MCF 10A (cell line): ENCODE results near the gene EMP2. TPM values are rescaled to one million over a fixed set of nuclear protein-coding genes. Genes with fewer than 3 reads are reported as not detected.

Source experiments
- BruUV-seq: library from RNA; stranded (reverse); fragments of 400-500 nt; replicated peaks from 2 replicates; lab custom pipeline; 2021; lab: Mats Ljungman, UMichigan
- CTCF ChIA-PET: fragments of 300-600 bp; sonication (Branson Sonifier 250); formaldehyde crosslinking; extraction: SDS; loops from one replicate; lab custom pipeline; 2021; ENCODE audit warnings: antibody characterized with exemption, inconsistent platforms; lab: Yijun Ruan, JAX
- POLR2A ChIA-PET: fragments of 300-600, 350-650 bp; sonication (Branson Sonifier 250); formaldehyde crosslinking; extraction: SDS; loops from one replicate; lab custom pipeline; 2020; ENCODE audit warnings: antibody characterized with exemption, inconsistent platforms; lab: Yijun Ruan, JAX
- DNase-seq: peaks from one replicate; pipeline ENCODE4 v3.0.0-alpha.2; 2018; ENCODE audit not compliant: unreplicated experiment
- H3K27ac Mint-ChIP-seq: one replicate; pipeline ENCODE4 v1.8.0; 2022; ENCODE audit warnings: mild to moderate bottlenecking, low read depth, mixed read lengths; ENCODE audit not compliant: unreplicated experiment
- H3K27me3 Mint-ChIP-seq: one replicate; pipeline ENCODE4 v1.8.0; 2022; ENCODE audit warnings: mixed read lengths; ENCODE audit not compliant: insufficient read depth, unreplicated experiment
- H3K36me3 Mint-ChIP-seq: one replicate; pipeline ENCODE4 v1.8.0; 2022; ENCODE audit warnings: mild to moderate bottlenecking, moderate library complexity, mixed read lengths; ENCODE audit not compliant: insufficient read depth, unreplicated experiment
- H3K4me1 Mint-ChIP-seq: one replicate; pipeline ENCODE4 v1.8.0; 2022; ENCODE audit warnings: mixed read lengths; ENCODE audit not compliant: insufficient read depth, unreplicated experiment
- H3K4me3 Mint-ChIP-seq: one replicate; pipeline ENCODE4 v1.8.0; 2022; ENCODE audit warnings: mild to moderate bottlenecking, moderate library complexity, mixed read lengths; ENCODE audit not compliant: unreplicated experiment
- H3K9me3 Mint-ChIP-seq: one replicate; pipeline ENCODE4 v1.8.0; 2022; ENCODE audit warnings: mixed read lengths; ENCODE audit not compliant: unreplicated experiment
- intact Hi-C: fragments of 100-400 bp; cut with micrococcal nuclease; formaldehyde crosslinking; loops from 2 replicates; pipeline ENCODE4 v1.14.1; 2022
- total RNA-seq: library from RNA; stranded (reverse); gene quantifications from 2 replicates; pipeline ENCODE4 v1.2.3, GENCODE V29; 2022
- TF ChIP-seq, protein P1 (sequence below): fragments of 200-600 bp; IDR thresholded peaks from one replicate; pipeline ENCODE4 v1.8.0; 2022; ENCODE audit warnings: antibody characterized with exemption, mild to moderate bottlenecking; ENCODE audit not compliant: unreplicated experiment

Gene EMP2
- total RNA-seq, 1 experiment from 2014 or later = 4.8 TPM

DNA sequence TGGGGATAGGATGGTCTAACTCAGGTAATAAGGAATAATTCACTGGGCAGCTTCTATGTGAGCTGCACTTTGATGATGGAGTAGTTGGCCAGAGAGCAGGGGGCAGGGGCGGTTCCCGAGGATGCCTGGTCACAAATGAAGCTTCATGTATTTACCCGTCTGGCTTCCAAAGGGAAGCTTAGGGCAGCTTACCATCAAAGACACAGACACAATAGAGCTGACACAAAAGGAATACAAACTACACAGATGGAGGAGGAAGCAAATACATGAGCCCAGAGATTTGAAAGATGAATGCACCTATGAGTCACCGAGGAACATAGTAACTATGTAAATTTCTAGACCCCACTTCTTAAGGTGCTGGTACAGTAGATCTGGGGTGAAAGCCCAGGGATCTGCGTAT is 8.7 kb upstream of the EMP2 start:
- ChIA-PET CTCF (interaction anchor here (0.5 to 1.0 kb wide), 3 partner anchors 10 to 1098 kb away, joined by 3 to 5 read pairs (median 3); no protein-coding TSS in a partner anchor), POLR2A (no interaction called here)
- Mint-ChIP-seq H3K4me1 (no peaks in the 10 kb centered on the region), H3K36me3 (no peaks in the 10 kb centered on the region), H3K27me3 (peaks cover 18% of the 10 kb centered on the region), H3K9me3 (no peaks in the 10 kb centered on the region), H3K27ac (no peak overlapping the region), H3K4me3 (no peak overlapping the region)
- DNase-seq = no peak
- intact Hi-C loops = no loop called here
- TF ChIP-seq, protein P1, sequence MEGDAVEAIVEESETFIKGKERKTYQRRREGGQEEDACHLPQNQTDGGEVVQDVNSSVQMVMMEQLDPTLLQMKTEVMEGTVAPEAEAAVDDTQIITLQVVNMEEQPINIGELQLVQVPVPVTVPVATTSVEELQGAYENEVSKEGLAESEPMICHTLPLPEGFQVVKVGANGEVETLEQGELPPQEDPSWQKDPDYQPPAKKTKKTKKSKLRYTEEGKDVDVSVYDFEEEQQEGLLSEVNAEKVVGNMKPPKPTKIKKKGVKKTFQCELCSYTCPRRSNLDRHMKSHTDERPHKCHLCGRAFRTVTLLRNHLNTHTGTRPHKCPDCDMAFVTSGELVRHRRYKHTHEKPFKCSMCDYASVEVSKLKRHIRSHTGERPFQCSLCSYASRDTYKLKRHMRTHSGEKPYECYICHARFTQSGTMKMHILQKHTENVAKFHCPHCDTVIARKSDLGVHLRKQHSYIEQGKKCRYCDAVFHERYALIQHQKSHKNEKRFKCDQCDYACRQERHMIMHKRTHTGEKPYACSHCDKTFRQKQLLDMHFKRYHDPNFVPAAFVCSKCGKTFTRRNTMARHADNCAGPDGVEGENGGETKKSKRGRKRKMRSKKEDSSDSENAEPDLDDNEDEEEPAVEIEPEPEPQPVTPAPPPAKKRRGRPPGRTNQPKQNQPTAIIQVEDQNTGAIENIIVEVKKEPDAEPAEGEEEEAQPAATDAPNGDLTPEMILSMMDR = no peak
- no TSS peak for BruUV-seq

- Mint-ChIP-seq H3K27me3 (peaks cover 26% of the 10 kb centered on the region), H3K36me3 (no peaks in the 10 kb centered on the region), H3K4me1 (no peaks in the 10 kb centered on the region), H3K27ac (no peak overlapping the region), H3K4me3 (no peak overlapping the region), H3K9me3 (no peaks in the 10 kb centered on the region)
- no peak for DNase-seq
- ChIA-PET POLR2A (no interaction called here), CTCF (interaction anchor here (0.6 to 0.7 kb wide), 2 partner anchors 22 to 90 kb away, joined by 3 read pairs; no protein-coding TSS in a partner anchor)
- BruUV-seq = no TSS peak
- intact Hi-C loops = no loop called here
- TF ChIP-seq, protein P1 = no peak
Measured at GRCh38 chr16:10587622-10588021, 7.2 kb upstream of the EMP2 start.

GRCh38 chr16:10584981-10585438 is 4.6 kb upstream of the EMP2 start:
- peaks cover 26% of the 10 kb centered on the region for H3K27me3 Mint-ChIP-seq
- CTCF ChIA-PET = no interaction called here
- intact Hi-C loops = no loop called here
- DNase-seq = no peak
- H3K36me3 Mint-ChIP-seq = no peaks in the 10 kb centered on the region
- POLR2A ChIA-PET = no interaction called here
- no peaks in the 10 kb centered on the region for H3K9me3 Mint-ChIP-seq
- H3K27ac Mint-ChIP-seq = no peak overlapping the region
- no TSS peak for BruUV-seq
- TF ChIP-seq, protein P1 = no peak
- no peak overlapping the region for H3K4me3 Mint-ChIP-seq
- no peaks in the 10 kb centered on the region for H3K4me1 Mint-ChIP-seq

DNA sequence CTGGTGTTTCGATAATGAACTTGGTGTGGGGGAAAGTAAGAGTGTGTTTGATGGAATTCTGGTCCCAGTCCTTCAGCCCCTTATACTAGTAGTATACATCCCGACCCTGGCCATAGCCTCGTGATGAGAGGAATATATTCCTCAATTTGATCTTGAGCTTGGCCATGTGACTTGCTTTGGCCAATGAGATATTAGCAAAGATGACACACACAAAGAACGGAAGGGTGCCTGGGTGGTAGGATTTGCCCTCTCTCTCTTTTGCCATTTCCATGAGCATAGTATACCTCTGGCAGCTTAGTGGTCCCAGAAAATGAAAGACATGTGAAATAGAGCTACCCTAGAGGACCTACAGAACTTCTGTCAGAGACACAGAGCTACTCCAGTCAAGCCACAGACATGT is 2.9 kb upstream of the EMP2 start:
- Mint-ChIP-seq H3K27me3 (peaks cover 17% of the 10 kb centered on the region), H3K9me3 (no peaks in the 10 kb centered on the region), H3K4me1 (peaks cover 15% of the 10 kb centered on the region), H3K27ac (no peak overlapping the region), H3K36me3 (no peaks in the 10 kb centered on the region), H3K4me3 (no peak overlapping the region)
- no TSS peak for BruUV-seq
- DNase-seq = no peak
- ChIA-PET POLR2A (no interaction called here), CTCF (interaction anchor here (0.5 to 0.6 kb wide), 3 partner anchors 60 to 75 kb away, joined by 3 read pairs; no protein-coding TSS in a partner anchor)
- intact Hi-C loops = no loop called here
- TF ChIP-seq, protein P1 = no peak
